Type B pancreatic cell (in vitro differentiated cells): Measurements from ENCODE around the gene KYAT1. TPM values are rescaled to one million over a fixed set of nuclear protein-coding genes. Genes with fewer than 3 reads are reported as not detected.

Source experiments
- DNase-seq: peaks from one replicate; pipeline ENCODE4 v3.0.0; 2021; ENCODE audit warnings: mixed read lengths; ENCODE audit not compliant: unreplicated experiment; ENCODE audit errors: extremely low spot score
- H3K27ac Mint-ChIP-seq: 2 replicates; pipeline ENCODE4 v1.8.0; 2021; ENCODE audit warnings: mild to moderate bottlenecking, mixed read lengths
- H3K27me3 Mint-ChIP-seq: 2 replicates; pipeline ENCODE4 v1.8.0; 2021; ENCODE audit warnings: mixed read lengths
- H3K36me3 Mint-ChIP-seq: 2 replicates; pipeline ENCODE4 v1.8.0; 2021; ENCODE audit warnings: mixed read lengths
- H3K4me1 Mint-ChIP-seq: one replicate; pipeline ENCODE4 v1.8.0; 2021; ENCODE audit warnings: mixed read lengths; ENCODE audit not compliant: unreplicated experiment
- H3K4me3 Mint-ChIP-seq: 2 replicates; pipeline ENCODE4 v1.8.0; 2021; ENCODE audit warnings: mild to moderate bottlenecking, mixed read lengths
- H3K9me3 Mint-ChIP-seq: 2 replicates; pipeline ENCODE4 v1.8.0; 2021; ENCODE audit warnings: mixed read lengths
- CTCF ChIP-seq: fragments of 200-600 bp; sonication (generic); conservative IDR thresholded peaks from 2 replicates; pipeline ENCODE4 v1.5.0; 2021; ENCODE audit warnings: antibody characterized with exemption, mild to moderate bottlenecking
- total RNA-seq: library from RNA; stranded (reverse); gene quantifications from 2 replicates; pipeline ENCODE4 v1.2.1, GENCODE V29; 2021; ENCODE audit warnings: low replicate concordance

Gene KYAT1
- total RNA-seq, 1 donor from 2014 or later, result 11.5 TPM

- Mint-ChIP-seq H3K4me1 (peaks cover 5% of the 10 kb centered on the region), H3K27ac (peak overlapping the region; percentile 42), H3K9me3 (no peaks in the 10 kb centered on the region), H3K4me3 (no peak overlapping the region), H3K27me3 (no peaks in the 10 kb centered on the region), H3K36me3 (peaks cover 16% of the 10 kb centered on the region)
- DNase-seq, result no peak
- no peak for TF ChIP-seq CTCF
Measured at GRCh38 chr9:128893354-128893753, 11.6 kb upstream of the KYAT1 start.

- Mint-ChIP-seq H3K27me3 (no peaks in the 10 kb centered on the region), H3K4me3 (no peak overlapping the region), H3K4me1 (peaks cover 10% of the 10 kb centered on the region), H3K36me3 (peaks cover 12% of the 10 kb centered on the region), H3K27ac (no peak overlapping the region), H3K9me3 (no peaks in the 10 kb centered on the region)
- DNase-seq, result no peak
- no peak for TF ChIP-seq CTCF
Measured at GRCh38 chr9:128892221-128892921, 10.6 kb upstream of the KYAT1 start.

- H3K36me3 Mint-ChIP-seq, result peaks cover 7% of the 10 kb centered on the region
- no peak overlapping the region for H3K4me3 Mint-ChIP-seq
- DNase-seq, result no peak
- H3K27ac Mint-ChIP-seq, result no peak overlapping the region
- no peak for TF ChIP-seq CTCF
- peaks cover 11% of the 10 kb centered on the region for H3K4me1 Mint-ChIP-seq
- no peaks in the 10 kb centered on the region for H3K9me3 Mint-ChIP-seq
- no peaks in the 10 kb centered on the region for H3K27me3 Mint-ChIP-seq
Measured at GRCh38 chr9:128891321-128892220, 9.8 kb upstream of the KYAT1 start.

GRCh38 chr9:128887914-128888350 lies 6.2 kb upstream of the KYAT1 start:
- no peak overlapping the region for H3K4me3 Mint-ChIP-seq
- H3K9me3 Mint-ChIP-seq, result no peaks in the 10 kb centered on the region
- DNase-seq, result no peak
- H3K27ac Mint-ChIP-seq, result no peak overlapping the region
- H3K27me3 Mint-ChIP-seq, result no peaks in the 10 kb centered on the region
- TF ChIP-seq CTCF, result no peak
- peaks cover 9% of the 10 kb centered on the region for H3K36me3 Mint-ChIP-seq
- peaks cover 20% of the 10 kb centered on the region for H3K4me1 Mint-ChIP-seq

GRCh38 chr9:128887049-128887448 lies 5.3 kb upstream of the KYAT1 start:
- Mint-ChIP-seq H3K4me1 (peaks cover 22% of the 10 kb centered on the region), H3K27me3 (no peaks in the 10 kb centered on the region), H3K9me3 (no peaks in the 10 kb centered on the region), H3K36me3 (peaks cover 9% of the 10 kb centered on the region), H3K27ac (no peak overlapping the region), H3K4me3 (no peak overlapping the region)
- TF ChIP-seq CTCF, result no peak
- DNase-seq, result no peak
